Panc1 (cell line): Measurements from ENCODE around the gene ZFAND2B. TPM values are rescaled to one million over a fixed set of nuclear protein-coding genes. Genes with fewer than 3 reads are reported as not detected.

Experiments used
- ATAC-seq: fragments of 200-7000 bp; cut with Tn5 transposase; 2 replicates; pipeline ENCODE4 v1.9.1; 2020; ENCODE audit warnings: mild to moderate bottlenecking, moderate library complexity
- BruUV-seq: library from RNA; stranded (reverse); fragments of 400-500 nt; replicated peaks from 2 replicates; lab custom pipeline; 2021; lab: Mats Ljungman, UMichigan
- CTCF ChIA-PET: fragments of 300-600 bp; sonication (Branson Sonifier 250); formaldehyde crosslinking; loops from one replicate; lab custom pipeline; 2022; ENCODE audit warnings: antibody characterized with exemption; lab: Charles Lee
- POLR2A ChIA-PET: fragments of 300-600 bp; sonication (Branson Sonifier 250); formaldehyde crosslinking; loops from one replicate; lab custom pipeline; 2022; ENCODE audit warnings: antibody characterized with exemption; lab: Charles Lee
- DNase-seq: peaks from one replicate; pipeline ENCODE4 v3.0.0-alpha.2; 2010; ENCODE audit warnings: low read depth, low spot score
- H3K27ac ChIP-seq: 2 replicates; pipeline ENCODE4 v1.5.1; 2011; ENCODE audit warnings: mild to moderate bottlenecking, low read length, inconsistent platforms
- H3K27me3 ChIP-seq: fragments of 200-500 bp; sonication (Bioruptor generic); 2 replicates; pipeline ENCODE4 v1.6.0; 2014; ENCODE audit warnings: low read length, inconsistent platforms; ENCODE audit not compliant: control insufficient read depth, insufficient read depth
- H3K36me3 ChIP-seq: fragments of 200-500 bp; sonication (Bioruptor generic); 2 replicates; pipeline ENCODE4 v1.5.1; 2014; ENCODE audit warnings: inconsistent platforms, mild to moderate bottlenecking, low read length, moderate library complexity; ENCODE audit not compliant: control insufficient read depth, insufficient read depth
- H3K4me1 ChIP-seq: 2 replicates; pipeline ENCODE4 v1.5.1; 2011; ENCODE audit warnings: inconsistent platforms, mild to moderate bottlenecking, low read length, moderate library complexity; ENCODE audit not compliant: control insufficient read depth, insufficient read depth
- H3K4me3 ChIP-seq, 2 experiments: 2 replicates each; pipeline ENCODE4 v1.5.1; 2011 to 2012; ENCODE audit warnings: low read depth in 2 of 2, low read length in 2 of 2, mild to moderate bottlenecking in 2 of 2, inconsistent platforms in 1 of 2, moderate library complexity in 1 of 2
- H3K9me3 ChIP-seq: fragments of 200-500 bp; sonication (Bioruptor generic); 2 replicates; pipeline ENCODE4 v1.5.1; 2014; ENCODE audit warnings: low read depth, mild to moderate bottlenecking, inconsistent platforms, low read length, moderate library complexity; ENCODE audit not compliant: control insufficient read depth, insufficient read depth
- POLR2AphosphoS5 ChIP-seq: IDR thresholded peaks from 2 replicates; pipeline ENCODE4 v1.6.1; 2012; ENCODE audit warnings: mild to moderate bottlenecking, low read depth, low read length, moderate library complexity
- REST ChIP-seq, 2 experiments: IDR thresholded peaks; 2 replicates each; pipeline ENCODE4 v1.6.1; 2011 to 2012; ENCODE audit warnings: low read depth in 2 of 2, control low read depth in 1 of 2, low read length in 1 of 2, mild to moderate bottlenecking in 1 of 2, moderate library complexity in 1 of 2; ENCODE audit not compliant: insufficient read depth in 1 of 2
- SIN3A ChIP-seq: IDR thresholded peaks from 2 replicates; pipeline ENCODE4 v1.6.1; 2012; ENCODE audit warnings: low read depth, mild to moderate bottlenecking, low read length, moderate library complexity, borderline replicate concordance; ENCODE audit not compliant: insufficient read depth
- TCF7L2 ChIP-seq: IDR thresholded peaks from 2 replicates; pipeline ENCODE4 v1.6.1; 2011; ENCODE audit warnings: mild to moderate bottlenecking, low read depth, low read length, inconsistent platforms
- in situ Hi-C: cut with HindIII; loops from 2 replicates; pipeline ENCODE4 v1.10.0; 2016; ENCODE audit warnings: low sequenced_read_pairs, low pct_unique_long_range_greater_than_20kb
- intact Hi-C: fragments of 100-400 bp; cut with micrococcal nuclease; formaldehyde crosslinking; loops from one replicate; pipeline ENCODE4 v1.10.0; 2022; ENCODE audit not compliant: unreplicated experiment
- total RNA-seq: library from RNA; stranded (reverse); gene quantifications from one replicate; pipeline ENCODE4 v1.2.1, GENCODE V29; 2021; ENCODE audit not compliant: unreplicated experiment
- TF ChIP-seq, protein P1 (sequence below): fragments of 450-650 bp; IDR thresholded peaks from 2 replicates; pipeline ENCODE4 v1.5.1; 2017; ENCODE audit warnings: mild to moderate bottlenecking

Gene ZFAND2B
- total RNA-seq, 1 experiment from 2014 or later: 43.2 TPM

- Histone ChIP-seq H3K9me3 (no peaks in the 10 kb centered on the region), H3K27ac (no peak overlapping the region), H3K27me3 (no peaks in the 10 kb centered on the region), H3K36me3 (peaks cover 5% of the 10 kb centered on the region; the same call in 1 of the 2 replicates), H3K4me3 (no peak overlapping the region), H3K4me1 (peaks cover 10% of the 10 kb centered on the region)
- no TSS peak for BruUV-seq
- ChIA-PET POLR2A (no interaction called here), CTCF (interaction anchor here (0.7 kb wide), 1 partner anchor 57 kb away, joined by 4 read pairs; no protein-coding TSS in a partner anchor)
- intact Hi-C loops (no loop called here), in situ Hi-C loops (no loop called here)
- no peak for DNase-seq
- ATAC-seq: no peak
- TF ChIP-seq REST (IDR thresholded peaks at IDR 0.05; ENCODE audit: insufficient read depth in 1 of 2, low read depth in 2 of 2, low read length in 1 of 2): no peak
- TF ChIP-seq SIN3A: no peak
- TF ChIP-seq POLR2AphosphoS5: no peak
- TF ChIP-seq, protein P1, sequence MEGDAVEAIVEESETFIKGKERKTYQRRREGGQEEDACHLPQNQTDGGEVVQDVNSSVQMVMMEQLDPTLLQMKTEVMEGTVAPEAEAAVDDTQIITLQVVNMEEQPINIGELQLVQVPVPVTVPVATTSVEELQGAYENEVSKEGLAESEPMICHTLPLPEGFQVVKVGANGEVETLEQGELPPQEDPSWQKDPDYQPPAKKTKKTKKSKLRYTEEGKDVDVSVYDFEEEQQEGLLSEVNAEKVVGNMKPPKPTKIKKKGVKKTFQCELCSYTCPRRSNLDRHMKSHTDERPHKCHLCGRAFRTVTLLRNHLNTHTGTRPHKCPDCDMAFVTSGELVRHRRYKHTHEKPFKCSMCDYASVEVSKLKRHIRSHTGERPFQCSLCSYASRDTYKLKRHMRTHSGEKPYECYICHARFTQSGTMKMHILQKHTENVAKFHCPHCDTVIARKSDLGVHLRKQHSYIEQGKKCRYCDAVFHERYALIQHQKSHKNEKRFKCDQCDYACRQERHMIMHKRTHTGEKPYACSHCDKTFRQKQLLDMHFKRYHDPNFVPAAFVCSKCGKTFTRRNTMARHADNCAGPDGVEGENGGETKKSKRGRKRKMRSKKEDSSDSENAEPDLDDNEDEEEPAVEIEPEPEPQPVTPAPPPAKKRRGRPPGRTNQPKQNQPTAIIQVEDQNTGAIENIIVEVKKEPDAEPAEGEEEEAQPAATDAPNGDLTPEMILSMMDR: no peak
- no peak for TF ChIP-seq TCF7L2
These were observed 15.5 kb downstream of the ZFAND2B start for GRCh38 chr2:219221957-219222518.

GRCh38 chr2:219223831-219224610, 17.4 kb downstream of the ZFAND2B start:
- DNase-seq: no peak
- peaks cover 7% of the 10 kb centered on the region; the same call in 1 of the 2 replicates for H3K36me3 ChIP-seq
- ChIA-PET CTCF (no interaction called here), POLR2A (no interaction called here)
- no peak for TF ChIP-seq SIN3A
- TF ChIP-seq REST (IDR thresholded peaks at IDR 0.05; ENCODE audit: insufficient read depth in 1 of 2, low read depth in 2 of 2, low read length in 1 of 2): no peak
- TF ChIP-seq TCF7L2: no peak
- TF ChIP-seq, protein P1: no peak
- no peak for TF ChIP-seq POLR2AphosphoS5
- in situ Hi-C loops: no loop called here
- H3K27me3 ChIP-seq: no peaks in the 10 kb centered on the region
- no TSS peak for BruUV-seq
- H3K4me1 ChIP-seq: peaks cover 12% of the 10 kb centered on the region
- no peaks in the 10 kb centered on the region for H3K9me3 ChIP-seq
- H3K4me3 ChIP-seq: no peak overlapping the region
- intact Hi-C loops: no loop called here
- no peak overlapping the region for H3K27ac ChIP-seq
- ATAC-seq: no peak
